Measurements from ENCODE around the gene WRAP73.

DNA sequence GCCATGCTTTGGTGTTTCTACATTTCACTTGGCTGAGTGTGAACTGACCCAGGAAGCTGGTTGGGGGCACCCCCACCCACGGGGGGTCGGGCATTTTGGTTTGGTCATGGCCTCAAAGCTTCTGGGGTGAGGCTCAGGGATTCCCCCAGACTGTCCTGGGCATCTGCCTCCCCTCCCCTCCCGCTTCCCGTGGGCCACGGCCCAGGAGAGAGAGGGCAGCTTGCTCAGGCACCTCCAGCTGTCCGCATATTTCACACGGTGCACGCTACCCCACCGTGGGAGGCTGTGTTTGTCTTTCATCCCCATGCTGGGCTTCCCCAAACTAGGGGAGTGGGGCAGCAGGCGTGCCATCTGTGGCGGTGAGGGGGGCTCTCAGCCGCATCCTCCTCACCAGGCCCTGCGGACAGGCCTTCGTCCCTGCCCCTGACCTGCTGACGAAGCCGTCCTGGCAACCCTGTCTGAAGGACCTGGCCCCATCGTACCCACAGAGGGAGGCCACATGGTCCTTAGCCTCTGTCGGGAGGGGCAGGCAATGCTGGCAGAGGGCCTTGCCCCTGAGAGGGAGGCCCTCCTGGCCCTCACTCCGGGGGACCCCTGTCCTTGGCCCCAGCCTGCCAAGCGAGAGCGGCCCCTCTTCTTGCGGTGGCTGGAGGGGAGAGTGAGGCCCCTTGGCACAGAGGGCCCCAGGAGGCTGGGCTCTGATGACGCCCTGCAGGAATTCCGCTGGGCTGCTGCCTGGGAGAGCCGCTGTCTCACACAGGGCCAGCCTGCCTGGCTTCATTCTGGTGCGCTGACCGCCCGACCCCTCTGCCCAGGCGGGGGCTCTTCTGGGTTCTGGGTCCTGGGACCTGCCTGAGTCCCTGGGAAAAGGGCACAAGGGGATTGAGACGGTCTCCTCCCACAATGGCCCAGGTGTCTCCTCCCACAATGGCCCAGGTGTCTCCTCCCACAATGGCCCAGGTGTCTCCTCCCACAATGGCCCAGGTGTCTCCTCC lies 24.5 kb upstream of the WRAP73 start:
- TF ChIP-seq, protein P1, sequence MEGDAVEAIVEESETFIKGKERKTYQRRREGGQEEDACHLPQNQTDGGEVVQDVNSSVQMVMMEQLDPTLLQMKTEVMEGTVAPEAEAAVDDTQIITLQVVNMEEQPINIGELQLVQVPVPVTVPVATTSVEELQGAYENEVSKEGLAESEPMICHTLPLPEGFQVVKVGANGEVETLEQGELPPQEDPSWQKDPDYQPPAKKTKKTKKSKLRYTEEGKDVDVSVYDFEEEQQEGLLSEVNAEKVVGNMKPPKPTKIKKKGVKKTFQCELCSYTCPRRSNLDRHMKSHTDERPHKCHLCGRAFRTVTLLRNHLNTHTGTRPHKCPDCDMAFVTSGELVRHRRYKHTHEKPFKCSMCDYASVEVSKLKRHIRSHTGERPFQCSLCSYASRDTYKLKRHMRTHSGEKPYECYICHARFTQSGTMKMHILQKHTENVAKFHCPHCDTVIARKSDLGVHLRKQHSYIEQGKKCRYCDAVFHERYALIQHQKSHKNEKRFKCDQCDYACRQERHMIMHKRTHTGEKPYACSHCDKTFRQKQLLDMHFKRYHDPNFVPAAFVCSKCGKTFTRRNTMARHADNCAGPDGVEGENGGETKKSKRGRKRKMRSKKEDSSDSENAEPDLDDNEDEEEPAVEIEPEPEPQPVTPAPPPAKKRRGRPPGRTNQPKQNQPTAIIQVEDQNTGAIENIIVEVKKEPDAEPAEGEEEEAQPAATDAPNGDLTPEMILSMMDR (IDR thresholded peaks at IDR 0.05; ENCODE audit: low read length) = no peak
- no peak for TF ChIP-seq EZH2 (IDR thresholded peaks at IDR 0.05; ENCODE audit: borderline replicate concordance, low read length)

Measured in OCI-LY1 (cell line).